Measurements from ENCODE around the gene SPRY1.

SPRY1 gene, protein sequence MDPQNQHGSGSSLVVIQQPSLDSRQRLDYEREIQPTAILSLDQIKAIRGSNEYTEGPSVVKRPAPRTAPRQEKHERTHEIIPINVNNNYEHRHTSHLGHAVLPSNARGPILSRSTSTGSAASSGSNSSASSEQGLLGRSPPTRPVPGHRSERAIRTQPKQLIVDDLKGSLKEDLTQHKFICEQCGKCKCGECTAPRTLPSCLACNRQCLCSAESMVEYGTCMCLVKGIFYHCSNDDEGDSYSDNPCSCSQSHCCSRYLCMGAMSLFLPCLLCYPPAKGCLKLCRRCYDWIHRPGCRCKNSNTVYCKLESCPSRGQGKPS

DNA sequence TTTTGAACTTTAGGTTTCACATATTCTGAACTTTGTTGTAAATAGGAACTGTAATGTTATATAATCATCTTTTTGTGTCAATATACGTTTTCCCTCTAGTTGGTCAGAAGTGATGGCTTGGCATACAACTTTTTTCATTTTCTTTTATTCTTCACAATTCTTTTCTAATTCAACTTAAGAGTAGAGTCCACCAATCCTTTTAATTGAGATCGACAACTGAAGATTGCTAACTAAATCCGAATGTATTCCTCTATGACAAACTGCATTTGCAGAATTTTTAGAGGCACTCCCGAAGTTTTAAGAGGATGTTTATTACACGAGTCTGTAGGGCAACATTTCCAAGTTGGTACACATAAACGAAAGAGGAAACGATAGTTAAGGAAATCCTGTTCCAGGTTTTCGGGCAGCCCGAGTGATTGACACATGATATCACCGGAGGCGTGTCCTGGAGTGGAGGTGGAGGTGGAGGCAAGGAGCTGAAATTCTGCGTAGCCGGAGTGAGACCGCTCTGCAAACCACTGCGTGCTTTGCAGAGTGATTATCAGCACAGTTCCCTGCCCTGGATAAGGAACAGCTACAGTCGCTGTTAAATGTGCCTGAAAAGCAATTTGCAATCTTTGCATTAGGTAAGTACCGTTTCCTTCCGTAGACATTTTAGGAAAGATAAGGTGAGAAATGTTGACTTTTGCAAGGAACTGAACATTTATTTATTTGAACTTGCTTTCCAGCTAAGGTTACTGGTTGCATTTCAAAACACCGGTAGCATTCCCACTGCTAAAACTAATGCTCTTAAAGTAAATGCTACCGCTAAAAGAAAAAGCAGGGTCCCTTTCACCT is at the start of gene SPRY1:
SPRY1 (plus strand) TSS at position 489 of the 837 bp plus-strand sequence. CDS start 4,797 bp downstream, outside the sequence.
- DNase-seq = peak; percentile 94
- Histone ChIP-seq H3K36me3 (no peaks in the 10 kb centered on the region), H3K9me3 (ENCODE audit: severe bottlenecking) (no peaks in the 10 kb centered on the region), H3K27ac (no peak within 1 kb of the TSS; the same call in 1 of the 2 replicates), H3K4me3 (ENCODE audit: low read depth, low read length) (peak within 1 kb of the TSS; percentile 72), H3K27me3 (ENCODE audit: insufficient read depth, low read depth, severe bottlenecking) (no peaks in the 10 kb centered on the region)
- TF ChIP-seq, protein P1, sequence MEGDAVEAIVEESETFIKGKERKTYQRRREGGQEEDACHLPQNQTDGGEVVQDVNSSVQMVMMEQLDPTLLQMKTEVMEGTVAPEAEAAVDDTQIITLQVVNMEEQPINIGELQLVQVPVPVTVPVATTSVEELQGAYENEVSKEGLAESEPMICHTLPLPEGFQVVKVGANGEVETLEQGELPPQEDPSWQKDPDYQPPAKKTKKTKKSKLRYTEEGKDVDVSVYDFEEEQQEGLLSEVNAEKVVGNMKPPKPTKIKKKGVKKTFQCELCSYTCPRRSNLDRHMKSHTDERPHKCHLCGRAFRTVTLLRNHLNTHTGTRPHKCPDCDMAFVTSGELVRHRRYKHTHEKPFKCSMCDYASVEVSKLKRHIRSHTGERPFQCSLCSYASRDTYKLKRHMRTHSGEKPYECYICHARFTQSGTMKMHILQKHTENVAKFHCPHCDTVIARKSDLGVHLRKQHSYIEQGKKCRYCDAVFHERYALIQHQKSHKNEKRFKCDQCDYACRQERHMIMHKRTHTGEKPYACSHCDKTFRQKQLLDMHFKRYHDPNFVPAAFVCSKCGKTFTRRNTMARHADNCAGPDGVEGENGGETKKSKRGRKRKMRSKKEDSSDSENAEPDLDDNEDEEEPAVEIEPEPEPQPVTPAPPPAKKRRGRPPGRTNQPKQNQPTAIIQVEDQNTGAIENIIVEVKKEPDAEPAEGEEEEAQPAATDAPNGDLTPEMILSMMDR (IDR thresholded peaks at IDR 0.05; ENCODE audit: low read depth, low read length) = no peak

DNA sequence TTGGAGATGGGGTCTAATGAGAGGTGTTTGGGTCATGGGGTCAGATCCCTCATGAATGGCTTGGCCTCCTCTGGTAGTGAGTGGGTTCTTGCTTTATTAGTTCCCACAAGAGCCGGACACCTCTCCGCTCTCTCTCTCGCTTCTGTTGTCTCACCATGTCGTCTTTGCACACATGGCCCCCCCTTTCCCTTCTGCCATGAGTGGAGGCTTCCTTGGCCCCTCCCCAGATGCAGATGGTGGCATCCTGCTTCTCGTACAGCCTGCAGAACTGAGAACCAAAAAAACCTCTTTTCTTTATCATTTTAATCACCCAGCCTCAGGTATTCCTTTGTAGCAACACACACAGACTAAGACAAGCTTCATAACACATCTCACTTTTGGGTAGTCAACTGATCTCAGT is 49.6 kb upstream of the SPRY1 start:
- H3K9me3 ChIP-seq (ENCODE audit: severe bottlenecking) = no peaks in the 10 kb centered on the region
- no peaks in the 10 kb centered on the region for H3K27me3 ChIP-seq (ENCODE audit: insufficient read depth, low read depth, severe bottlenecking)
- H3K36me3 ChIP-seq = no peaks in the 10 kb centered on the region
- no peak overlapping the region for H3K4me3 ChIP-seq (ENCODE audit: low read depth, low read length)
- H3K27ac ChIP-seq = no peak overlapping the region
- DNase-seq = no peak
- TF ChIP-seq, protein P1 (IDR thresholded peaks at IDR 0.05; ENCODE audit: low read depth, low read length) = no peak

DNA sequence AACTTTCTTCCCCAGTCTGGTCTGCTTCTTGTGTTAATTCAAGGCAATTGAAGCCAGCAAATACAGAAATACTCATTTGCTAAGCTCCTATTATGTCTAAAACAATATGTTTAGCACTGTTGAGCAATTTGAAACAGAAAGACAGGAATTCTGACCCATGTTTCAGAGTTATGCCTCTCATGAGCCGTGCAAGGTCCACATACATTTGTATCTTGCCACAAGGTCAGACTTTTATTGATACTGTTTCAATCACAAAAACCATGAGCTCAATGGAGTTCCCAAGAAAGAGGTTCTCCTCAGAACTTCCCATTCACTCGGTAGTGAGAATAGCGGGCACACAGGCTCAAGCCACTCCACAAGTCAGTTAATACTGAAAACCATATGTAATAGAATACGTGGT is 47.6 kb upstream of the SPRY1 start:
- DNase-seq = no peak
- H3K4me3 ChIP-seq (ENCODE audit: low read depth, low read length) = no peak overlapping the region
- TF ChIP-seq, protein P1 (IDR thresholded peaks at IDR 0.05; ENCODE audit: low read depth, low read length) = no peak
- H3K9me3 ChIP-seq (ENCODE audit: severe bottlenecking) = no peaks in the 10 kb centered on the region
- no peaks in the 10 kb centered on the region for H3K36me3 ChIP-seq
- no peak overlapping the region for H3K27ac ChIP-seq
- H3K27me3 ChIP-seq (ENCODE audit: insufficient read depth, low read depth, severe bottlenecking) = no peaks in the 10 kb centered on the region

DNA sequence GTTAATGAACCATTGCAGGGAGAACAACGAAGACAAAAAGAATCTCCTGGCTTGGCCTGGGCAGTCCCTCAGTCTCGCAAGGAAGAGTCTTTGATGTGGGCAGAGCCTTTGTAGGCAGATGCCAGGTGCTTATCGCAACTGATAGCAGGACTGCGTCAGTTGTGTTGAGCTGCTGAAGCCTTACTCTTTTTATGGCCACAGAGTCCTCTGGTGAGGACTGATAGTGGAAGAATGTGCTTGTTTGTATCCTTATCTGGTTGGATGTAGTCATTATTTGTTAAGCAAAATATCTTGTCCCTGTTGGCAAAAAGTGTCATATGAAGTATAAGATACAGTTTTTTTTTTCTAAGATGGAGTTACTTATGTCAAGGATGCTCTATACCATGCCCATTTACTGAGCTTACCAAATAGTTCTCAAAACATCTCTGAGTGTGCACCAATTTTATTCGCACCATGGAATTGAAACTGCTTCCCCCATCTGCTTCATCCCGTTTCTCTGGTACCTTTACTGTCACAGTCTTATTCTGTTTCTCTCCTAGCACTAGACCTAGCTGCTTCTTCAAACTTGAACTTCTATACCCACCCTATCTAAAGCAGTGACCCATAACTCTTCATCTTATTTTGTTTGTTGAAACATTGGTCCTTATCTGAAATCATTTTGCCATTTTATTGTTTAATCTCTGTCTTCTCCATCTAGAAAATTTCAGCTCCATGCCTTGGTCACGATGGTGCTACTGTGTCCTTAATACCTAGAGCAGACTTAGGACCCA is 47.0 kb upstream of the SPRY1 start:
- H3K36me3 ChIP-seq = no peaks in the 10 kb centered on the region
- H3K27ac ChIP-seq = no peak overlapping the region
- no peaks in the 10 kb centered on the region for H3K9me3 ChIP-seq (ENCODE audit: severe bottlenecking)
- H3K27me3 ChIP-seq (ENCODE audit: insufficient read depth, low read depth, severe bottlenecking) = no peaks in the 10 kb centered on the region
- H3K4me3 ChIP-seq (ENCODE audit: low read depth, low read length) = no peak overlapping the region
- TF ChIP-seq, protein P1 (IDR thresholded peaks at IDR 0.05; ENCODE audit: low read depth, low read length) = no peak
- no peak for DNase-seq

DNA sequence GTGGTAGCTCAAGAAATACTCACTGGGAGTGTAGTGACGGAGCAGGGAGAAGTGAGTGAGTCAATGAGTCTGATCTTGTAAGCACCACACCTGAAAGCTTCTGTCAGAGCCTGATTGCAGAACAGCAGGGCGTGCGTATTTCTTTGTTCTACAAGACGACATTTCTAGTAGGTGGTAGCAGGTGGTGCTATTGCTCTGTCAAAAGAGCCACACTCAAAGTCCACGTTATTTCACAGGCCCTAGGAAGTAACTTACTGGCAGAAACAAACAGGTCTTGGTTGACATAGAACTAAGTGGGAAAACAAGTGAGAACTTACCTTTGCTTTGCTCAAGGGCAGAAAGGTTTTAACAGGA is 46.4 kb upstream of the SPRY1 start:
- TF ChIP-seq, protein P1 (IDR thresholded peaks at IDR 0.05; ENCODE audit: low read depth, low read length) = 0 out of 2 replicates have a peak, but pooled peaks have one; percentile 2
- no peak for DNase-seq
- Histone ChIP-seq H3K27me3 (ENCODE audit: insufficient read depth, low read depth, severe bottlenecking) (no peaks in the 10 kb centered on the region), H3K9me3 (ENCODE audit: severe bottlenecking) (no peaks in the 10 kb centered on the region), H3K27ac (no peak overlapping the region), H3K36me3 (no peaks in the 10 kb centered on the region), H3K4me3 (ENCODE audit: low read depth, low read length) (no peak overlapping the region)

Data from WERI-Rb-1 (cell line).